Measurements from ENCODE around the gene FGF14.

The FGF14 gene

DNA sequence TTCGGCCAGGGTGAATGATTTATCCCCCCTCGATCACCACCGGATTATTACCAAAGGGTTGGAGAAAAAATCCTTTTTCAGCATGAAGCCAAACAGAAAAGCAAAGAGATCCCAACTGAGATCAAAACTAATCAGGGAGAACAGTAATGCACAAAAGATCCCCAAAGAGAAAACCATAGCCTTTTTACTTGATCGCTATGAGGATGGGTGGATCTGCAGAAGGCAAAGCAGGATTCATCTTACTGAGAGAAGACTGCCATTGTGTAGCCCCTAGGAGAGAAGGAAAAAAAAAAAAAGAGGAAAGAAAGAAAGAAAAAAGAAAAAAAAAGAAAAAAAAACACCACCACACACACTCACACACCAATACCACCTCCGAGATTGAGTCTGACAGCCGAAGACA, at the start of gene FGF14:
Gene FGF14, minus strand, starts transcription at position 283 of the 400 bp plus-strand sequence.
- no peak for FAIRE-seq
- DNase-seq (ENCODE audit: insufficient read length, low spot score): no peak

DNA sequence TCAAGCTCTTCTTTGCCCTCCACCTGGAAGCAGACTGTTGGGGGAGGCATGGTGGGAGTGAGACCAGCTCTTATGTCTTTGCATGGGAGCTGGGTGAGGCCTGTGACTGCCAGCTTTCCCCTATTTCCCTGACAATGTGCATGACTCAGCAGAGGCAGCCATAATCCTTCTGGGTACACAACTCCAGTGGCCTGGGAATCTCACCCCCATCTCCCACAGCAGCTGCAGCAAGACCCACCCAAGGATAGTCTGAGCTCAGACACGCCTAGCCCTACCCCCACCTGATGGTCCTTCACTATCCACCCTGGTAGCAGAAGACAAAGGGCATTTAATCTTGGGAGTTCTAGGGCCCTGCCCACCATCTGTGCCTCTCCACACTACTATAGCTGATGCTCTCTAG, 41.4 kb upstream of the FGF14 start:
- FAIRE-seq: no peak

GRCh38 chr13:102441085-102441484, 39.2 kb upstream of the FGF14 start:
- FAIRE-seq (no peak), DNase-seq (ENCODE audit: insufficient read length, low spot score) (no peak)

More for the DNA sequence above, 41.4 kb upstream of the FGF14 start:
- DNase-seq (ENCODE audit: insufficient read length, low spot score): no peak

DNA sequence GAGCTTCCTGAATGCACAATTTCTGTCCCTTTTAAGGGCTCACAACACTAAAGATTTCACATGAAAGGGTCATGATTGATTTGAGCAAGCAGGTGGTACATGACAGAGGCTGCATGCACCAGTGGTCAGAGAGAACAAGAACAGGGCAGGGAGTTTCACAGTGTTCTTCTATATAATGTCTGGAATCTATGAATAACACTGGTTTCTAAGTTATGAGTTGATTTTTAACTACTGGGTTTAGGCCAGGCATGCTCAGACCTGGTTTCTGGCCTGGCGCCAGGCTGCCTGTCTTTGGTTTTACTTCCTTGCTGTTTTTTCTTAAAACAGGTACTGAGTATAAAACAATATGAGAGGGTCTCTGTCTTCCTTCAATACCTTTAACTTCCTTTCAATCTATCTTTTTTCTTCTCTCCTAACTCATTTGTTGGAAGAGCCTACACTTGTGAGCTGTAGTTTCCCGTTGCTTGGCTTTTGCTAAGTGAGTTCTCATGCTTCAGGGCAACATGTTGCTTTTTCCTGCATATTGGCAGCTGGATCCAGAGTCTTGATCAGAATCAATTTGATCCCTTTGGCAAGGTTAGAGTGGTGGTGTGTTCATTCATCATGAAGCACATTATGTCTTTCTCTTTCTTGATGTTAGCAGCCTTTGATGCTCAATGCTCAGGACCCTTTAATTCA, 38.5 kb upstream of the FGF14 start:
- FAIRE-seq (no peak), DNase-seq (ENCODE audit: insufficient read length, low spot score) (no peak)

DNA sequence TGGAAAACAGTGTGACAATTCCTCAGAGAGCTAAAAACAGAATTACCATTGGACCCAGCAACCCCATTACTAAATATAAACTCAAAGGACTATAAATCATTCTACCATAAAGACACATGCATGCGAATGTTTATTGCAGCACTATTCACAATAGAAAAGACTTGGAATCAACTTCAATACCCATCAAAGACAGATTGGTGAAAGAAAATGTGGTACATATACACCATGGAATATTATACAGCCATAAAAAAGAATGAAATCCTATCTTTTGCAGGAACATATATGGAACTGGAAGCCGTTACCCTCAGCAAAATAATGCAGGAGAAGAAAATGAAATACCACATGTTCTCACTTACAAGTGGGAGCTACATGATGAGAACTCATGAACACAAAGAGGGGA, 20.8 kb upstream of the FGF14 start:
- DNase-seq (ENCODE audit: insufficient read length, low spot score) (no peak), FAIRE-seq (no peak)

- FAIRE-seq (no peak), DNase-seq (ENCODE audit: insufficient read length, low spot score) (no peak)
These were observed 3.8 kb upstream of the FGF14 start for GRCh38 chr13:102405499-102406100.

DNA sequence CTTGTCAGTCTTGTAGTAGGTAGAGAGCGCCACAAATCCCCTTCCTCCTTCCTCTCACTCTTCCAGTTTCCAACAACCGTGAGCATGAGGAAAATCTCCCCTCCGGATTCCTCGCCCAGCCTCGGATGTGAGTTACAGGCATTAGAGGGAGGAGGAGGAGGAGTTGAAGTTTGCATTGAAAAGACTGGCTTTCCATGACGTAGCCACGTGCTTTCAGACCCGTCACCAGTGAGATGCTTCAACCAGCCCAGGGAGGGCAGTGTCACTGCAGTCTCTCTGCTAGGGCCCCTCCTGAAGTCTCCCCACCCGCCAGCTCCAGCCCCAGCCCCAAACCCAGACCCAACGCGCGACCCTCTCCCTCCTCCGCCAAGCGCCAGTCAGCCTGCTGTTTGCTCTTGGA, 442 bp upstream of the FGF14 start:
- FAIRE-seq (no peak), DNase-seq (ENCODE audit: insufficient read length, low spot score) (no peak)

DNA sequence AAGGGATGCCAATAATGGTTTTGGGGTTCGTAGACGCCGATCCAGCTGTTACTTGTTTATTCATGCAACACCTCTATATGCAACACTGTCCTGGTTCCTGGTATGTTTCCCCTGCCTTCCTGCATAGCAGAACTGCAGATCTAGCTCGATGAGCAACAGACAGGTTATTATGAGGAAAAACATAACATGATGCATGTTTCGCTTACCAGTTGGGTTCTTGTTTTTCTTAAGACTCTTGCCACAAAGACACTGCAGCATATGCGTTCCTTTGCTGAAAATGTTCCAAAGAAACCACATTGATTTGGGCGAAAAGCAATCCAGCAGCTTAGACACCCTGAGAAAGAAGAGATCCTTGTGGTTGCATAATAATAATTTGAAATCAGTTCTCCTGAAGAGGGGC, 583 bp downstream of the FGF14 start:
- FAIRE-seq: no peak

GRCh38 chr13:102400675-102401145, 1.1 kb downstream of the FGF14 start:
- no peak for DNase-seq (ENCODE audit: insufficient read length, low spot score)

More for the DNA sequence above, 583 bp downstream of the FGF14 start:
- no peak for DNase-seq (ENCODE audit: insufficient read length, low spot score)

GRCh38 chr13:102399791-102400674, 1.8 kb downstream of the FGF14 start:
- FAIRE-seq: no peak
- no peak for DNase-seq (ENCODE audit: insufficient read length, low spot score)

More at GRCh38 chr13:102400675-102401145, 1.1 kb downstream of the FGF14 start:
- FAIRE-seq: no peak

GRCh38 chr13:102395939-102396338, 5.9 kb downstream of the FGF14 start:
- DNase-seq (ENCODE audit: insufficient read length, low spot score) (no peak), FAIRE-seq (no peak)

DNA sequence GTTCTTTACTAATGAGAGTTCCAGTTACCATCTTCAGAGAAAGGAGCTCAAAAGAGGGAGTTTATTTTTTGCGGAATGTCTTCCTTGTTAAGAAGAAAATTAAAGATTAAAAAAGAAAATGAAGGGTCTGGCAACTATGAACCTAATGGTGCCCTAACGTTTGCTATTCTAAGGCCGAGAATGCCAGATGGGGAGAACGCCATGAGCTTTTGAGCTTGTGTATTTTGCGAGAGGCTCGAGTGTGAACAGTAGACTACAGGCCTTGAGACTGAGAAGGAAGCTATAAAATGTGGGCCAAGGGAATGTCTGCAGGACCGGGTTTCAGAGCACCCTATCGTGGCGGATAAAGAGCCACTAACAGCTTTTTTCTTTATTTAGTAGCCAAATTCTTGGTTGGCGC, 6.7 kb downstream of the FGF14 start:
- DNase-seq (ENCODE audit: insufficient read length, low spot score): no peak
- no peak for FAIRE-seq

DNA sequence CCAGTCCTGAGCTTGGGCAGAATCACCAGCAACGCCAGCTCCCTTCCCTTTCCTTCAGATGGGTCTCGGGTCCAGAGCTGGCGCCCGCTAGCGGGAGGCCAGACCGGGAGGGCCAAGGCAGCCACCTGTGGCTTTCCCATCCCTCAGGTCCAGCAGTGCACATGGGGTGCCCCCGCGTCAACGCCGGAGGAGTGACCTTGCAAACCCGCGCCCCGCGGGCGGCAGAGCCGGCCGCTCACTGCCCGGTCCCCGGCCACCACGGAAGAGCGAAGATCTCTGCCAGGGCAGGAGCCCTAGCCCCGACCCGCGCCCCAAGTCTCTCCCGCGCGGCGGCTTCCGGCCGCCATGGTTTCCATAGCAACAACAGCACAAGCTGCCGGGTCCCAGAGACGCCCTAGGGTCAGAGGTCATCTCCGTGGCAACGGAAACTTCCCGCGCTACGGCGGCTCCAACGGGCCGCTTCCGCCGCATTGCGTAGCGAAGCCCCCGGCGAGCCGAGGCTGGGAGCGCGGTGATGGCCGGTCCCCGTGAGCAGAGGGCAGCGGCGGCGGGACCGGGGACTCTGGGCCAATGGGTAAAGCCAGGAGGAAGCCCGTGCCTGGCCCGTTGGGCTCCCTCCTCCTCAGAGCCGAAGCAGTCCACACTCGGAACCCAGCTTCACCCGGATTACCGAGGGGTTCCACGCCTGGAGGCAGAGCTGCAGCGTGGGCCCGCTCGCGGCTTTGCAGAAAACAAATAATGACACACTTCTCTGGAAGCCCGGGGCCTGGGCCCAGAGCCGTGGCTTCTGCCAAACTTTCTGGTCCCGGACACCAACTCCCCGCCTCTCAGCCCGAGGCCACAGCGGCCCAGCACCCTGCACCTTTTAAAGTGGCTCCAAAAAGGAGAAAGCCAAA, 7.4 kb downstream of the FGF14 start:
- FAIRE-seq (no peak), DNase-seq (ENCODE audit: insufficient read length, low spot score) (no peak)

GRCh38 chr13:102392481-102393209, 9.2 kb downstream of the FGF14 start:
- no peak for FAIRE-seq
- DNase-seq (ENCODE audit: insufficient read length, low spot score): no peak

DNA sequence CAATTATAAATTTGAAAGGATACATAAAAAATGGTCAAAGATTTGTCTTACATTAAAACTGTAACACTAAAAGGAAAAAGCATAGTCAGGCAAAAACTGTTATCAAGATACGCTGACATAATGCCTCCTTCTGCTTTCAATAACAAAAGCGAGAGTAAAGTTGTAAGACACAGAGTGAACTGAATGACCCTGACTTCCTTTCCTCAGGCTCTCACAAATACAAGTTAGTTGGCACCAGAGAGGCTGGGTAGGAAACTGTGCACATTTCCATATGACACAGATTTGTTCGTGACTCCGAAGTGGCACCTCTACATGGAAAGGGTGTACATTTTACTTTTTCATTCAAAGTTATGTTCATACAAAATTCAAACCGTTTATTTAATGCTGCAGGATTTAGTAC, 15.4 kb downstream of the FGF14 start:
- FAIRE-seq: no peak

GRCh38 chr13:102380012-102380411, 21.8 kb downstream of the FGF14 start:
- DNase-seq (ENCODE audit: insufficient read length, low spot score) (no peak), FAIRE-seq (no peak)

More for the DNA sequence above, 15.4 kb downstream of the FGF14 start:
- no peak for DNase-seq (ENCODE audit: insufficient read length, low spot score)

GRCh38 chr13:102376318-102376717, 25.5 kb downstream of the FGF14 start:
- FAIRE-seq: no peak
- DNase-seq (ENCODE audit: insufficient read length, low spot score): no peak

GRCh38 chr13:102374726-102375125, 27.1 kb downstream of the FGF14 start:
- no peak for FAIRE-seq
- DNase-seq (ENCODE audit: insufficient read length, low spot score): no peak

GRCh38 chr13:102374233-102374632, 27.6 kb downstream of the FGF14 start:
- FAIRE-seq (no peak), DNase-seq (ENCODE audit: insufficient read length, low spot score) (no peak)

- no peak for DNase-seq (ENCODE audit: insufficient read length, low spot score)
- FAIRE-seq: no peak
These were observed 28.6 kb downstream of the FGF14 start for GRCh38 chr13:102373221-102373620.
